H1 (cell line): ENCODE results near the gene FBXL15. TPM values are rescaled to one million over a fixed set of nuclear protein-coding genes. Genes with fewer than 3 reads are reported as not detected.
A peak's percentile ranks its signal among the peaks of the same experiment; 100 is the strongest.

Experiments used
- CTCF ChIA-PET: fragments of 300-600 bp; sonication (Branson Sonifier 250); formaldehyde crosslinking; loops from one replicate; lab custom pipeline; 2021; ENCODE audit not compliant: partially characterized antibody; lab: Charles Lee
- POLR2A ChIA-PET: fragments of 300-600 bp; sonication (Branson Sonifier 250); formaldehyde crosslinking; loops from one replicate; lab custom pipeline; 2021; ENCODE audit warnings: inconsistent platforms; ENCODE audit not compliant: partially characterized antibody; lab: Charles Lee
- DNase-seq, 2 experiments: peaks; one replicate each; pipeline versions ENCODE4 v3.0.0 to v3.0.0-alpha.2; 2010 to 2022; ENCODE audit warnings: low spot score in 2 of 2, low read depth in 1 of 2, mixed read lengths in 1 of 2
- FAIRE-seq: peaks from 2 replicates; lab custom pipeline; 2011; peaks lifted over from hg19 to GRCh38; lab: Jason Lieb, UNC
- H2AFZ ChIP-seq: 2 replicates; pipeline ENCODE4 v1.8.1; 2012; ENCODE audit warnings: low read length, inconsistent platforms
- H2AK5ac ChIP-seq: 2 replicates; pipeline ENCODE4 v1.6.1; 2013; ENCODE audit warnings: low read depth, low read length
- H2BK120ac ChIP-seq: replicated peaks from 2 replicates; pipeline ENCODE3; 2013; ENCODE audit warnings: low read depth, low read length, inconsistent platforms
- H2BK12ac ChIP-seq: 2 replicates; pipeline ENCODE4 v1.6.1; 2013; ENCODE audit warnings: low read depth, low read length
- H2BK15ac ChIP-seq: 2 replicates; pipeline ENCODE4 v1.6.1; 2013; ENCODE audit warnings: low read length
- H2BK20ac ChIP-seq: 2 replicates; pipeline ENCODE4 v1.6.1; 2013; ENCODE audit warnings: low read length
- H2BK5ac ChIP-seq: 2 replicates; pipeline ENCODE4 v1.6.1; 2013; ENCODE audit warnings: low read depth, low read length
- H3K14ac ChIP-seq: 2 replicates; pipeline ENCODE4 v1.6.1; 2013; ENCODE audit warnings: inconsistent platforms; ENCODE audit not compliant: insufficient read length
- H3K18ac ChIP-seq: 2 replicates; pipeline ENCODE4 v1.6.1; 2013; ENCODE audit warnings: low read length; ENCODE audit errors: extremely low read depth
- H3K23ac ChIP-seq: 2 replicates; pipeline ENCODE4 v1.6.1; 2013; ENCODE audit warnings: inconsistent platforms; ENCODE audit not compliant: insufficient read length
- H3K23me2 ChIP-seq: 2 replicates; pipeline ENCODE4 v1.6.1; 2013; ENCODE audit warnings: low read depth, low read length
- H3K27ac ChIP-seq: 2 replicates; pipeline ENCODE4 v1.6.1; 2011; ENCODE audit warnings: low read depth, low read length, inconsistent platforms
- H3K27me3 ChIP-seq, 4 experiments: replicated peaks in 1 of 4; 1 replicate in 1 of 4; 2 replicates in 3 of 4; pipeline versions ENCODE4 v1.6.1 to v1.8.1; 2011 to 2013; ENCODE audit warnings: low read length in 3 of 4, mild to moderate bottlenecking in 3 of 4, inconsistent platforms in 2 of 4, mixed read lengths in 2 of 4, moderate library complexity in 1 of 4; ENCODE audit not compliant: control insufficient read depth in 3 of 4, insufficient read depth in 3 of 4; ENCODE audit errors: extremely low read depth in 1 of 4
- H3K36me3 ChIP-seq, 4 experiments: 2 replicates each; pipeline versions ENCODE4 v1.6.1 to v1.8.1; 2011 to 2013; ENCODE audit warnings: mild to moderate bottlenecking in 4 of 4, low read length in 3 of 4, moderate library complexity in 2 of 4, control low read depth in 1 of 4, inconsistent platforms in 1 of 4; ENCODE audit not compliant: insufficient read depth in 4 of 4, control insufficient read depth in 2 of 4
- H3K4ac ChIP-seq: replicated peaks from 2 replicates; pipeline ENCODE3; 2013; ENCODE audit warnings: low read length, low read depth, mixed read lengths, inconsistent platforms; ENCODE audit not compliant: insufficient read length
- H3K4me1 ChIP-seq, 4 experiments: replicated peaks in 1 of 4; 1 replicate in 1 of 4; 2 replicates in 3 of 4; pipeline versions ENCODE4 v1.6.1 to v1.8.1; 2011 to 2013; ENCODE audit warnings: low read length in 3 of 4, inconsistent platforms in 2 of 4, mixed read lengths in 1 of 4; ENCODE audit not compliant: insufficient read depth in 4 of 4, control insufficient read depth in 3 of 4
- H3K4me2 ChIP-seq, 2 experiments: 2 replicates each; pipeline versions ENCODE4 v1.6.1 to v1.8.1; 2011 to 2013; ENCODE audit warnings: low read depth in 2 of 2, low read length in 2 of 2, control low read depth in 1 of 2, inconsistent platforms in 1 of 2, mild to moderate bottlenecking in 1 of 2; ENCODE audit not compliant: insufficient read depth in 1 of 2
- H3K4me3 ChIP-seq, 4 experiments: fragments of 200-600, 300-600 bp in 1 of 4; sonication (generic), shearing (Covaris generic), sonication (Bioruptor Twin) in 1 of 4; 2 replicates each; pipeline versions ENCODE4 v1.5.1 to v1.8.1; 2011 to 2016; ENCODE audit warnings: low read length in 4 of 4, low read depth in 3 of 4, control low read depth in 2 of 4, inconsistent platforms in 2 of 4, mild to moderate bottlenecking in 2 of 4, mixed read lengths in 1 of 4, moderate library complexity in 1 of 4; ENCODE audit not compliant: insufficient read depth in 2 of 4; ENCODE audit errors: extremely low read depth in 1 of 4
- H3K56ac ChIP-seq: replicated peaks from 2 replicates; pipeline ENCODE3; 2013; ENCODE audit warnings: low read depth, mild to moderate bottlenecking, mixed read lengths, low read length, inconsistent platforms; ENCODE audit not compliant: insufficient read length
- H3K79me1 ChIP-seq: 2 replicates; pipeline ENCODE4 v1.6.1; 2013; ENCODE audit warnings: low read depth, low read length, control low read depth
- H3K79me2 ChIP-seq, 2 experiments: 2 replicates each; pipeline versions ENCODE4 v1.6.1 to v1.8.1; 2012 to 2013; ENCODE audit warnings: low read length in 2 of 2, mild to moderate bottlenecking in 2 of 2, inconsistent platforms in 1 of 2; ENCODE audit not compliant: insufficient read depth in 2 of 2, control insufficient read depth in 1 of 2
- H3K9ac ChIP-seq, 4 experiments: replicated peaks in 1 of 4; 1 replicate in 1 of 4; 2 replicates in 3 of 4; pipeline versions ENCODE4 v1.6.1 to v1.8.1; 2011 to 2013; ENCODE audit warnings: low read depth in 3 of 4, low read length in 3 of 4, control low read depth in 2 of 4, mild to moderate bottlenecking in 2 of 4, moderate library complexity in 2 of 4, inconsistent platforms in 1 of 4; ENCODE audit errors: extremely low read depth in 1 of 4
- H3K9me3 ChIP-seq, 2 experiments: 2 replicates each; pipeline versions ENCODE4 v1.6.1 to v1.8.1; 2012 to 2013; ENCODE audit warnings: mild to moderate bottlenecking in 2 of 2, moderate library complexity in 2 of 2, control low read depth in 1 of 2, inconsistent platforms in 1 of 2, low read depth in 1 of 2, low read length in 1 of 2, mixed read lengths in 1 of 2; ENCODE audit not compliant: insufficient read depth in 2 of 2
- H4K20me1 ChIP-seq, 2 experiments: replicated peaks in 1 of 2; 2 replicates each; pipeline versions ENCODE3 to v1.8.1; 2011 to 2013; ENCODE audit warnings: inconsistent platforms in 2 of 2, low read length in 2 of 2, mild to moderate bottlenecking in 1 of 2; ENCODE audit not compliant: insufficient read depth in 2 of 2, control insufficient read depth in 1 of 2
- H4K5ac ChIP-seq: 2 replicates; pipeline ENCODE4 v1.6.1; 2013; ENCODE audit warnings: low read length, low read depth, mixed read lengths, inconsistent platforms; ENCODE audit not compliant: insufficient read length
- H4K8ac ChIP-seq: 2 replicates; pipeline ENCODE4 v1.8.0; 2013; ENCODE audit warnings: mild to moderate bottlenecking, moderate library complexity, low read length, inconsistent platforms; ENCODE audit not compliant: insufficient read depth; ENCODE audit errors: extremely low read depth
- H4K91ac ChIP-seq: replicated peaks from 2 replicates; pipeline ENCODE3; 2013; ENCODE audit warnings: low read length, mixed read lengths, inconsistent platforms; ENCODE audit not compliant: insufficient read length
- CBX8 ChIP-seq: fragments of 300-800, 300-1000 bp; sonication (generic); IDR thresholded peaks from 2 replicates; pipeline ENCODE4 v1.7.1; 2016; ENCODE audit warnings: low read depth, low read length, borderline replicate concordance
- CEBPB ChIP-seq: IDR thresholded peaks from 2 replicates; pipeline ENCODE4 v1.6.1; 2012; ENCODE audit warnings: low read depth, low read length
- EGR1 ChIP-seq: IDR thresholded peaks from 2 replicates; pipeline ENCODE4 v1.6.1; 2011; ENCODE audit warnings: low read depth, low read length, borderline replicate concordance
- RXRA ChIP-seq: IDR thresholded peaks from 2 replicates; pipeline ENCODE4 v1.6.1; 2011; ENCODE audit warnings: low read depth, mild to moderate bottlenecking, low read length, moderate library complexity; ENCODE audit not compliant: insufficient read depth
- SAP30 ChIP-seq: fragments of 300-600 bp; sonication (generic); IDR thresholded peaks from 2 replicates; pipeline ENCODE4 v1.7.1; 2012; ENCODE audit warnings: low read length, moderate library complexity, mild to moderate bottlenecking, inconsistent platforms; ENCODE audit not compliant: insufficient read depth, insufficient replicate concordance
- SIN3A ChIP-seq, 2 experiments: IDR thresholded peaks in 1 of 2; conservative IDR thresholded peaks in 1 of 2; 2 replicates each; pipeline ENCODE4 v1.6.1; 2011 to 2012; ENCODE audit warnings: low read length in 2 of 2, improper control_type of control experiment in 1 of 2, low read depth in 1 of 2, mild to moderate bottlenecking in 1 of 2
- WGBS, 2 experiments: shearing (Covaris generic) in 1 of 2; methylation state at CpG; one replicate each; pipeline versions ENCODE4 v1.1.6 to v1.1.7; 2013 to 2015; ENCODE audit warnings: low lambda C conversion rate in 2 of 2, mixed read lengths in 2 of 2, inconsistent platforms in 1 of 2, low coverage in 1 of 2, missing lambda C conversion rate in 1 of 2; ENCODE audit not compliant: insufficient replicate concordance in 2 of 2, insufficient coverage in 1 of 2, insufficient read length in 1 of 2; ENCODE audit errors: extremely low coverage in 1 of 2, missing lambda C conversion rate in 1 of 2; 5-methylcytosine and 5-hydroxymethylcytosine counted together
- long read RNA-seq, 2 experiments: library from RNA in 1 of 2; library from capped mRNA in 1 of 2; stranded (forward); transcript quantifications; one replicate each; pipeline ENCODE4 v2.0.0, GENCODE V29; 2021; ENCODE audit warnings: inconsistent platforms in 1 of 2
- polyA minus RNA-seq, 3 experiments: library from RNA; depleted of rRNA, polyadenylated mRNA; stranded (reverse); fragments of >200 nt; gene quantifications; 1 replicate in 2 of 3; 2 replicates in 1 of 3; pipeline ENCODE4 v1.2.3, GENCODE V29; 2011
- polyA plus RNA-seq, 7 experiments: library from polyadenylated mRNA; depleted of rRNA in 3 of 7; stranded (reverse) in 5 of 7; unstranded in 2 of 7; fragments of >200 nt in 5 of 7; fragments of 200-250 nt in 2 of 7; gene quantifications; 1 replicate in 5 of 7; 2 replicates in 1 of 7; 4 replicates in 1 of 7; pipeline versions ENCODE4 v1.2.1 to v1.2.3, GENCODE V29; 2011 to 2013; ENCODE audit warnings: missing spikeins in 2 of 7, mixed read lengths in 2 of 7
- total RNA-seq: library from RNA; stranded (reverse); fragmentation: NEBNext Ultra II Directional; extraction: Animal tissue kit (Norgen Biotek cat#: 25700); gene quantifications from 2 replicates; pipeline ENCODE4 v1.2.1, GENCODE V29; 2021

FBXL15 gene, protein sequence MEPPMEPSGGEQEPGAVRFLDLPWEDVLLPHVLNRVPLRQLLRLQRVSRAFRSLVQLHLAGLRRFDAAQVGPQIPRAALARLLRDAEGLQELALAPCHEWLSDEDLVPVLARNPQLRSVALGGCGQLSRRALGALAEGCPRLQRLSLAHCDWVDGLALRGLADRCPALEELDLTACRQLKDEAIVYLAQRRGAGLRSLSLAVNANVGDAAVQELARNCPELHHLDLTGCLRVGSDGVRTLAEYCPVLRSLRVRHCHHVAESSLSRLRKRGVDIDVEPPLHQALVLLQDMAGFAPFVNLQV
- total RNA-seq (11.3 and 15.4 TPM in 2 replicates), polyA plus RNA-seq (2011; rRNA removed) (22.6 and 29.2 TPM in 2 replicates), polyA minus RNA-seq (2011; rRNA and poly(A)+ RNA removed) (1.7 and 1.8 TPM in 2 replicates)
- polyA plus RNA-seq (2011; cell fraction: cytosol; rRNA removed): 24.4 TPM
- 29.1 TPM for polyA plus RNA-seq (2011; cell fraction: nucleus; rRNA removed)
- polyA plus RNA-seq (2012, experiment 1 of 2): 6.3 to 17.2 TPM (median 16.5 TPM) in 4 replicates
- 12.9 TPM for polyA plus RNA-seq (2012, experiment 2 of 2)
- polyA plus RNA-seq (2013, experiment 1 of 2): 8.9 TPM
- 8.0 TPM for polyA plus RNA-seq (2013, experiment 2 of 2)
- 9.8 TPM for polyA minus RNA-seq (2011; cell fraction: cytosol; rRNA and poly(A)+ RNA removed)
- 9.6 TPM for polyA minus RNA-seq (2011; cell fraction: nucleus; rRNA and poly(A)+ RNA removed)
- long read RNA-seq, experiment 1, partial matches to known transcripts: 10 of 13 reads
- long read RNA-seq, experiment 1, other reads (novel, unspliced or antisense): 2 of 13 reads
- long read RNA-seq, experiment 2: 0 reads

DNA sequence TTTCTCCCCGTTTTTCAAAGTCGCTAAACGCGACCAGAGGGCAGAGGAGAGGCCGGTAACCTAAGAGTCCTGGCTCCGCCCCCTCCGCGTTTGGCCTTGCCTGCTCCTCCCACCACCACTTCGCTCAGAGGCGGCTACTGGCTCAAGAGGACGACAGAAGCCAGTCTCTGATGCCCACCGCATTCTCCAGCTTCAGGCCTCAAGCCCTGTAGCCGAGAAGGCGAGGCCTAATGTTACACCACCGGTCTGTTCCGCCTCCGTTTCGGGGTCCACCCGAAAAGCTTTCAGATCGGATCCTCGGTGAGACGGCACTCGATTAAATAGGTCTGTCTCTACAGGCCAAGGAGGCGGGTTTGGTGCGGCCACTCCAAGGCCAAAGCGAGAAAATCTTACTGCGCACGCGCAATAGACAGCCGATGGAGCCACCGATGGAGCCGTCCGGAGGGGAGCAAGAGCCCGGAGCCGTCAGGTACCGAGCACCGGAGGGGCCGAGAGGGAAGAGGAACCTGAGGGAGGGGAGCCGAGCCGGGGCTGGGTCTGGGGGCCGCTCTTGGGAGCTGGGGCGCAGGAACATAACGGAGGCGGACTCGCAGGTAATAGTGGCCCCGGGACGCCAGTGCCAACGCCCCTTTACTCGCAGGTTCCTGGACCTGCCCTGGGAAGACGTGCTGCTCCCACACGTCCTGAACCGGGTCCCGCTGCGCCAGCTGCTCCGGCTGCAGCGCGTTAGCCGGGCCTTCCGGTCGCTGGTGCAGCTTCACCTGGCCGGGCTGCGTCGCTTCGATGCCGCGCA is at the start of gene FBXL15:
TSS of gene FBXL15 (plus strand) at position 123 of the 793 bp plus-strand sequence. CDS start at position 417, 294 bp downstream.
- no peaks in the 10 kb centered on the region for H3K79me2 ChIP-seq
- peak; percentile 91 for FAIRE-seq
- peaks cover 5 to 9% of the 10 kb centered on the region in 2 experiments for H4K20me1 ChIP-seq
- ChIA-PET CTCF (interaction anchor here (0.6 to 9.5 kb wide), 22 partner anchors 9 to 1677 kb away, joined by 3 to 78 read pairs (median 10); partner anchors contain the start of genes C10orf95 and CUEDC2), POLR2A (interaction anchor here (0.6 to 7.9 kb wide), 19 partner anchors 10 to 270 kb away, joined by 3 to 56 read pairs (median 5); partner anchors contain the start of genes C10orf95, CUEDC2 and NFKB2)
- H3K14ac ChIP-seq: no peak within 1 kb of the TSS
- H2BK15ac ChIP-seq: peak within 1 kb of the TSS; percentile 100
- WGBS, 2 experiments: 1% methylated on average over 41 of the region's 66 CpGs; no CpG with 5 or more reads in 1 of the 2 experiments
- H2BK120ac ChIP-seq: peak within 1 kb of the TSS; percentile 96
- no peak within 1 kb of the TSS for H3K23ac ChIP-seq
- H3K36me3 ChIP-seq: 0 out of 8 replicates have a peak, but pooled peaks cover 0 to 3% (median 0%) of the 10 kb centered on the region in 4 experiments
- peak within 1 kb of the TSS; percentile 97 for H3K18ac ChIP-seq
- peak within 1 kb of the TSS; percentile 54 to 80 (median 72) for H3K9ac ChIP-seq
- no peaks in the 10 kb centered on the region for H3K27me3 ChIP-seq
- H3K56ac ChIP-seq: peak within 1 kb of the TSS; percentile 99
- no peaks in the 10 kb centered on the region for H3K9me3 ChIP-seq
- H4K91ac ChIP-seq: peak within 1 kb of the TSS; percentile 97
- H2BK20ac ChIP-seq: 0 out of 2 replicates have a peak within 1 kb of the TSS, but pooled peaks have one; percentile 48
- no peaks in the 10 kb centered on the region for H3K79me1 ChIP-seq
- peak within 1 kb of the TSS; percentile 99 for H4K5ac ChIP-seq
- H2BK12ac ChIP-seq: peak within 1 kb of the TSS; percentile 99; the same call in 1 of the 2 replicates
- peak within 1 kb of the TSS; percentile 99 for H2BK5ac ChIP-seq
- no peak within 1 kb of the TSS for H2AK5ac ChIP-seq
- H3K4ac ChIP-seq: peak within 1 kb of the TSS; percentile 80
- peak within 1 kb of the TSS; percentile 88 to 100 for H3K4me2 ChIP-seq
- peak within 1 kb of the TSS; percentile 87 for H2AFZ ChIP-seq
- DNase-seq: peak; percentile 90 to 98
- peak within 1 kb of the TSS; percentile 81; the same call in 1 of the 2 replicates for H3K27ac ChIP-seq
- H3K4me3 ChIP-seq: peak within 1 kb of the TSS; percentile 74 to 92 (median 80)
- peaks cover 32% of the 10 kb centered on the region for H3K23me2 ChIP-seq
- H3K4me1 ChIP-seq: peaks cover 0 to 25% (median 10%) of the 10 kb centered on the region in 4 experiments; a peak in 5 of 7 replicates
- H4K8ac ChIP-seq: peak within 1 kb of the TSS; percentile 95
- TF ChIP-seq CBX8 (no peak), SIN3A (conservative IDR thresholded peaks at IDR 0.05 in 1 of 2, IDR thresholded peaks at IDR 0.05 in 1 of 2; ENCODE audit: low read depth in 1 of 2, low read length in 2 of 2) (peak; percentile 17 to 91; a peak in 2 of 4 replicates), EGR1 (no peak), SAP30 (peak; percentile 22), RXRA (no peak), CEBPB (no peak)
